A673 (cell line): Measurements from ENCODE around the gene ZNRD2. TPM values are rescaled to one million over a fixed set of nuclear protein-coding genes. Genes with fewer than 3 reads are reported as not detected.

Source experiments
- BruUV-seq: library from RNA; stranded (reverse); fragments of 400-500 nt; replicated peaks from 2 replicates; lab custom pipeline; 2021; lab: Mats Ljungman, UMichigan
- CTCF ChIA-PET: fragments of 300-600 bp; sonication (Branson Sonifier 250); formaldehyde crosslinking; loops from one replicate; lab custom pipeline; 2022; ENCODE audit warnings: antibody characterized with exemption; lab: Charles Lee
- POLR2A ChIA-PET: fragments of 300-600 bp; sonication (Branson Sonifier 250); formaldehyde crosslinking; loops from one replicate; lab custom pipeline; 2022; ENCODE audit warnings: antibody characterized with exemption; ENCODE audit not compliant: low non-redundant PET; lab: Charles Lee
- DNase-seq: peaks from one replicate; pipeline ENCODE4 v3.0.0-alpha.2; 2015; ENCODE audit warnings: low spot score
- H3K27ac ChIP-seq: fragments of 200-600 bp; sonication (generic); 2 replicates; pipeline ENCODE4 v1.5.1; 2016; ENCODE audit warnings: mixed run types, low read depth, mild to moderate bottlenecking, mixed read lengths, antibody characterized with exemption, low read length; ENCODE audit not compliant: poor library complexity, severe bottlenecking
- H3K27me3 ChIP-seq: fragments of 200-600 bp; sonication (generic); replicated peaks from 2 replicates; pipeline ENCODE4 v1.6.1; 2017; ENCODE audit warnings: mixed run types, low read depth, mild to moderate bottlenecking, mixed read lengths, antibody characterized with exemption, low read length; ENCODE audit not compliant: insufficient read depth, poor library complexity
- H3K36me3 ChIP-seq: fragments of 200-600 bp; sonication (generic); 2 replicates; pipeline ENCODE4 v1.6.1; 2016; ENCODE audit warnings: mixed run types, mild to moderate bottlenecking, mixed read lengths, antibody characterized with exemption, low read length; ENCODE audit not compliant: insufficient read depth, poor library complexity, severe bottlenecking
- H3K4me1 ChIP-seq: fragments of 200-600 bp; sonication (generic); 2 replicates; pipeline ENCODE4 v1.6.1; 2017; ENCODE audit warnings: mixed run types, mild to moderate bottlenecking, mixed read lengths, antibody characterized with exemption, low read length; ENCODE audit not compliant: insufficient read depth, poor library complexity, severe bottlenecking
- H3K4me3 ChIP-seq: fragments of 200-600 bp; sonication (generic); 2 replicates; pipeline ENCODE4 v1.5.1; 2016; ENCODE audit warnings: low read depth, mixed run types, mild to moderate bottlenecking, mixed read lengths, low read length; ENCODE audit not compliant: poor library complexity, severe bottlenecking
- H3K9me3 ChIP-seq: fragments of 200-600 bp; sonication (generic); 2 replicates; pipeline ENCODE4 v1.6.1; 2016; ENCODE audit warnings: mixed run types, low read depth, mild to moderate bottlenecking, mixed read lengths, antibody characterized with exemption, low read length; ENCODE audit not compliant: poor library complexity, severe bottlenecking
- EZH2 ChIP-seq: fragments of 200-600 bp; sonication (generic); IDR thresholded peaks from 2 replicates; pipeline ENCODE4 v1.6.1; 2017; ENCODE audit warnings: borderline replicate concordance, low read depth, mild to moderate bottlenecking, mixed read lengths, antibody characterized with exemption, low read length; ENCODE audit not compliant: poor library complexity, severe bottlenecking
- intact Hi-C: fragments of 100-400 bp; cut with micrococcal nuclease; formaldehyde crosslinking; loops from one replicate; pipeline ENCODE4 v1.10.0; 2022; ENCODE audit not compliant: unreplicated experiment
- total RNA-seq: library from RNA; stranded (reverse); gene quantifications from 2 replicates; pipeline ENCODE4 v1.2.3, GENCODE V29; 2021
- TF ChIP-seq, protein P1 (sequence below): fragments of 300-800, 200-600 bp; sonication (generic); conservative IDR thresholded peaks from 2 replicates; pipeline ENCODE4 v1.5.1; 2017; ENCODE audit warnings: low read depth, mild to moderate bottlenecking, antibody characterized with exemption, low read length, moderate library complexity, mixed read lengths

The ZNRD2 gene
- total RNA-seq, 1 experiment from 2014 or later = 98.9 TPM

DNA sequence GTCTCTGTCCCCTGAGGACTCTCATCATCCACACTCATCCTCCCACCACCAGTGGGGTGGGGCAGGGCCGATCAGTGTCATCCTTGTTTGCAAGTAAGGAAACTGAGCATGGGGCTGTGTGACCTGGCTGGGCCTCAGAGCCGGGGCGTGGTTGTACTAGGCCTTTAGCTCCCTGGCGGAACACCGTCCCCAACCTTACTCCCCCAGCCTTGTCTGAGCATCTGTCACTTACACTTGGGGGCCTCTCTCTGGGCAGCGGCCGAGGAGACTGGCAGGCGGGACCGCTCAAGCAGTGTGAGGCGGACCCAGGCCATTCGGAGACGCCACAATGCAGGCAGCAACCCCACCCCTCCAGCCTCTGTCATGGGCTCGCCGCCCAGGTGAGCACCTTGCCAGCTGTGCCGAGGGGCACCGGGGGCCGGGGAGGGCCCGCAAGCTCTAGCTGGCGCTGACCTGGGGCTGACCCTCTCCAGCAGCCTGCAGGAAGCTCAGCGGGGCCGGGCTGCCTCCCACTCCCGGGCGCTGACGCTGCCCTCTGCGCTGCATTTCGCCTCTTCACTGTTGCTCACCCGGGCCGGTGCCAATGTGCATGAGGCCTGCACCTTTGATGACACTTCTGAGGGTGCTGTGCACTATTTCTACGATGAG is 49.1 kb downstream of the ZNRD2 start:
- TF ChIP-seq EZH2 = no peak
- TF ChIP-seq, protein P1, sequence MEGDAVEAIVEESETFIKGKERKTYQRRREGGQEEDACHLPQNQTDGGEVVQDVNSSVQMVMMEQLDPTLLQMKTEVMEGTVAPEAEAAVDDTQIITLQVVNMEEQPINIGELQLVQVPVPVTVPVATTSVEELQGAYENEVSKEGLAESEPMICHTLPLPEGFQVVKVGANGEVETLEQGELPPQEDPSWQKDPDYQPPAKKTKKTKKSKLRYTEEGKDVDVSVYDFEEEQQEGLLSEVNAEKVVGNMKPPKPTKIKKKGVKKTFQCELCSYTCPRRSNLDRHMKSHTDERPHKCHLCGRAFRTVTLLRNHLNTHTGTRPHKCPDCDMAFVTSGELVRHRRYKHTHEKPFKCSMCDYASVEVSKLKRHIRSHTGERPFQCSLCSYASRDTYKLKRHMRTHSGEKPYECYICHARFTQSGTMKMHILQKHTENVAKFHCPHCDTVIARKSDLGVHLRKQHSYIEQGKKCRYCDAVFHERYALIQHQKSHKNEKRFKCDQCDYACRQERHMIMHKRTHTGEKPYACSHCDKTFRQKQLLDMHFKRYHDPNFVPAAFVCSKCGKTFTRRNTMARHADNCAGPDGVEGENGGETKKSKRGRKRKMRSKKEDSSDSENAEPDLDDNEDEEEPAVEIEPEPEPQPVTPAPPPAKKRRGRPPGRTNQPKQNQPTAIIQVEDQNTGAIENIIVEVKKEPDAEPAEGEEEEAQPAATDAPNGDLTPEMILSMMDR = no peak
- ChIA-PET CTCF (no interaction called here), POLR2A (no interaction called here)
- no peaks in the 10 kb centered on the region for H3K27me3 ChIP-seq
- intact Hi-C loops = no loop called here
- peaks cover 7% of the 10 kb centered on the region for H3K4me1 ChIP-seq
- BruUV-seq = no TSS peak
- peaks cover 44% of the 10 kb centered on the region for H3K36me3 ChIP-seq
- no peak for DNase-seq
- no peaks in the 10 kb centered on the region for H3K9me3 ChIP-seq
- no peak overlapping the region for H3K27ac ChIP-seq
- H3K4me3 ChIP-seq = no peak overlapping the region

- CTCF ChIA-PET = no interaction called here
- POLR2A ChIA-PET = no interaction called here
Observed at GRCh38 chr11:65620666-65621065, 50.4 kb downstream of the ZNRD2 start.

GRCh38 chr11:65621460-65621859 is 51.2 kb downstream of the ZNRD2 start:
- peaks cover 54% of the 10 kb centered on the region for H3K36me3 ChIP-seq
- no peak overlapping the region for H3K4me3 ChIP-seq
- peaks cover 6% of the 10 kb centered on the region for H3K4me1 ChIP-seq
- ChIA-PET CTCF (no interaction called here), POLR2A (no interaction called here)
- H3K27me3 ChIP-seq = no peaks in the 10 kb centered on the region
- H3K9me3 ChIP-seq = no peaks in the 10 kb centered on the region
- DNase-seq = no peak
- BruUV-seq = no TSS peak
- TF ChIP-seq, protein P1 = no peak
- no peak for TF ChIP-seq EZH2
- H3K27ac ChIP-seq = no peak overlapping the region
- intact Hi-C loops = loop anchor here (10.0 kb wide), 1 partner anchor 83 kb away; no protein-coding TSS in a partner anchor

More at GRCh38 chr11:65620666-65621065, 50.4 kb downstream of the ZNRD2 start:
- no peak for DNase-seq
- Histone ChIP-seq H3K27ac (no peak overlapping the region), H3K4me3 (no peak overlapping the region), H3K36me3 (peaks cover 46% of the 10 kb centered on the region), H3K4me1 (peaks cover 7% of the 10 kb centered on the region), H3K27me3 (no peaks in the 10 kb centered on the region), H3K9me3 (no peaks in the 10 kb centered on the region)
- TF ChIP-seq, protein P1 = no peak
- no peak for TF ChIP-seq EZH2
- no TSS peak for BruUV-seq
- intact Hi-C loops = loop anchor here (10.0 kb wide), 1 partner anchor 84 kb away; no protein-coding TSS in a partner anchor

Other genes starting within 250 kb of the ZNRD2 start
- gene DPF2, start 236.6 kb upstream of the ZNRD2 start, total RNA-seq = 125 and 149 TPM in 2 replicates
- 2.3 and 3.5 TPM in 2 replicates for gene TIGD3, start 215.7 kb upstream of the ZNRD2 start, total RNA-seq
- 5.3 and 7.4 TPM in 2 replicates for gene SLC25A45, start 187.8 kb upstream of the ZNRD2 start, total RNA-seq
- 43.2 and 51.1 TPM in 2 replicates for gene FRMD8, start 183.8 kb upstream of the ZNRD2 start, total RNA-seq
- 196 and 211 TPM in 2 replicates for gene NEAT1, start 147.7 kb upstream of the ZNRD2 start, total RNA-seq
- gene MALAT1, start 71.4 kb upstream of the ZNRD2 start, total RNA-seq = 4,586 and 4,701 TPM in 2 replicates
- 90.6 and 95.7 TPM in 2 replicates for gene SCYL1, start 45.4 kb upstream of the ZNRD2 start, total RNA-seq
- gene LTBP3, start 12.1 kb upstream of the ZNRD2 start, total RNA-seq = 92.1 and 123 TPM in 2 replicates
- 79.8 and 88.3 TPM in 2 replicates for gene FAM89B, start 2.1 kb downstream of the ZNRD2 start, total RNA-seq
- gene EHBP1L1, start 5.6 kb downstream of the ZNRD2 start, total RNA-seq = 29.5 and 40.9 TPM in 2 replicates
- gene KCNK7, start 25.3 kb downstream of the ZNRD2 start, total RNA-seq = 1.7 and 2.3 TPM in 2 replicates
- gene MAP3K11, start 43.7 kb downstream of the ZNRD2 start, total RNA-seq = 92.8 and 94.2 TPM in 2 replicates
- 63.4 and 68.0 TPM in 2 replicates for gene PCNX3, start 45.3 kb downstream of the ZNRD2 start, total RNA-seq
- 30.0 and 43.2 TPM in 2 replicates for gene SIPA1, start 67.6 kb downstream of the ZNRD2 start, total RNA-seq
- 92.0 and 99.3 TPM in 2 replicates for gene RELA, start 92.4 kb downstream of the ZNRD2 start, total RNA-seq
- gene KAT5, start 141.8 kb downstream of the ZNRD2 start, total RNA-seq = 68.1 and 71.3 TPM in 2 replicates
- gene RNASEH2C, start 150.3 kb downstream of the ZNRD2 start, total RNA-seq = 73.6 and 80.2 TPM in 2 replicates
- 22.5 and 22.8 TPM in 2 replicates for gene AP5B1, start 210.5 kb downstream of the ZNRD2 start, total RNA-seq
- not detected in 2 replicates for gene OVOL1, start 216.6 kb downstream of the ZNRD2 start, total RNA-seq